ENCODE data around the gene CD59. TPM values are rescaled to one million over a fixed set of nuclear protein-coding genes. Genes with fewer than 3 reads are reported as not detected.
A peak's percentile ranks its signal among the peaks of the same experiment; 100 is the strongest.

CD59 gene
- total RNA-seq, 1 experiment from 2014 or later, result 204 TPM

- intact Hi-C loops (cut with micrococcal nuclease; ENCODE audit: unreplicated experiment), result loop anchor here (2.0 kb wide), 1 partner anchor 200 kb away; no protein-coding TSS in a partner anchor
- TF ChIP-seq EZH2 (IDR thresholded peaks at IDR 0.05; ENCODE audit: borderline replicate concordance, low read depth, low read length, poor library complexity, severe bottlenecking) (no peak), CTCF (conservative IDR thresholded peaks at IDR 0.05; ENCODE audit: low read depth, low read length) (peak; percentile 87)
- peaks cover 12% of the 10 kb centered on the region for H3K36me3 ChIP-seq (ENCODE audit: insufficient read depth, low read length, poor library complexity, severe bottlenecking)
- no TSS peak for BruUV-seq (replicated peaks)
- peak; percentile 62 for DNase-seq (ENCODE audit: low spot score)
- no peaks in the 10 kb centered on the region for H3K4me1 ChIP-seq (ENCODE audit: insufficient read depth, low read length, poor library complexity, severe bottlenecking)
- H3K27me3 ChIP-seq (replicated peaks; ENCODE audit: insufficient read depth, low read depth, low read length, poor library complexity), result no peaks in the 10 kb centered on the region
- H3K27ac ChIP-seq (ENCODE audit: low read depth, low read length, poor library complexity, severe bottlenecking), result no peak overlapping the region
- H3K4me3 ChIP-seq (ENCODE audit: low read depth, low read length, poor library complexity, severe bottlenecking), result no peak overlapping the region
- POLR2A ChIA-PET (ENCODE audit: low non-redundant PET), result interaction anchor here (1.0 kb wide), 1 partner anchor 12 kb away, joined by 8 read pairs; no protein-coding TSS in a partner anchor
- no peaks in the 10 kb centered on the region for H3K9me3 ChIP-seq (ENCODE audit: low read depth, low read length, poor library complexity, severe bottlenecking)
- CTCF ChIA-PET, result interaction anchor here (0.6 to 1.7 kb wide), 28 partner anchors 9 to 933 kb away, joined by 3 to 32 read pairs (median 4); partner anchors contain the start of genes C11orf91 and QSER1
Measured at GRCh38 chr11:33742249-33742851, 6.1 kb upstream of the CD59 start.

DNA sequence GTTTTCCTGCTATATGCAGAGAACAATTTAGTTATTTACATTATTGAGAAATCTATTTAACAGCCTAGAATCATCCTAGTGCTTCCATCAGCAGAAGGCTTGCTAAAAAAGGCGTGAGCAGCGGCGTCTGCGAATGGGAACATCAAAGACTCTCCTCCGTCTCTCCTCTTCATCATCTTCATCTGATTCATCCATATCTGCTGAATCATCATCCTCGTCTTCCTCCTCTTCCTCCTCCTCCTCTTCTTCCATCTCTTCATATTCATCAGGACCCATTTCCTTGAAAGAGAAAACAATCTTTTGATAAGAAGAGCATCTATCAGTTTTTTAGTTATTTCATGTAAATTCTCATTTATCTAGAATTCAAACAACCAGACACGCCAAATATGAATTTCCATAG is 5.6 kb upstream of the CD59 start:
- Histone ChIP-seq H3K4me3 (ENCODE audit: low read depth, low read length, poor library complexity, severe bottlenecking) (no peak overlapping the region), H3K36me3 (ENCODE audit: insufficient read depth, low read length, poor library complexity, severe bottlenecking) (peaks cover 7% of the 10 kb centered on the region), H3K27ac (ENCODE audit: low read depth, low read length, poor library complexity, severe bottlenecking) (no peak overlapping the region), H3K4me1 (ENCODE audit: insufficient read depth, low read length, poor library complexity, severe bottlenecking) (peaks cover 4% of the 10 kb centered on the region), H3K27me3 (replicated peaks; ENCODE audit: insufficient read depth, low read depth, low read length, poor library complexity) (no peaks in the 10 kb centered on the region), H3K9me3 (ENCODE audit: low read depth, low read length, poor library complexity, severe bottlenecking) (no peaks in the 10 kb centered on the region)
- ChIA-PET POLR2A (ENCODE audit: low non-redundant PET) (no interaction called here), CTCF (interaction anchor here (0.7 to 1.7 kb wide), 22 partner anchors 9 to 850 kb away, joined by 3 to 32 read pairs (median 4); partner anchors contain the start of genes C11orf91 and QSER1)
- intact Hi-C loops (cut with micrococcal nuclease; ENCODE audit: unreplicated experiment), result loop anchor here (2.0 kb wide), 1 partner anchor 199 kb away; no protein-coding TSS in a partner anchor
- no peak for DNase-seq (ENCODE audit: low spot score)
- no TSS peak for BruUV-seq (replicated peaks)
- no peak for TF ChIP-seq EZH2 (IDR thresholded peaks at IDR 0.05; ENCODE audit: borderline replicate concordance, low read depth, low read length, poor library complexity, severe bottlenecking)
- no peak for TF ChIP-seq CTCF (conservative IDR thresholded peaks at IDR 0.05; ENCODE audit: low read depth, low read length)

GRCh38 chr11:33737362-33737821 is 1.2 kb upstream of the CD59 start:
- Histone ChIP-seq H3K4me1 (ENCODE audit: insufficient read depth, low read length, poor library complexity, severe bottlenecking) (peaks cover 22% of the 10 kb centered on the region), H3K27me3 (replicated peaks; ENCODE audit: insufficient read depth, low read depth, low read length, poor library complexity) (no peaks in the 10 kb centered on the region), H3K36me3 (ENCODE audit: insufficient read depth, low read length, poor library complexity, severe bottlenecking) (no peaks in the 10 kb centered on the region), H3K9me3 (ENCODE audit: low read depth, low read length, poor library complexity, severe bottlenecking) (no peaks in the 10 kb centered on the region), H3K27ac (ENCODE audit: low read depth, low read length, poor library complexity, severe bottlenecking) (no peak overlapping the region), H3K4me3 (ENCODE audit: low read depth, low read length, poor library complexity, severe bottlenecking) (no peak overlapping the region)
- no TSS peak for BruUV-seq (replicated peaks)
- ChIA-PET POLR2A (ENCODE audit: low non-redundant PET) (interaction anchor here (0.7 kb wide), 1 partner anchor 528 kb away, joined by 3 read pairs; no protein-coding TSS in a partner anchor), CTCF (no interaction called here)
- intact Hi-C loops (cut with micrococcal nuclease; ENCODE audit: unreplicated experiment), result loop anchor here (2.0 to 5.0 kb wide), 2 partner anchors 375 to 575 kb away; partner anchors contain the start of gene CSTF3
- no peak for TF ChIP-seq EZH2 (IDR thresholded peaks at IDR 0.05; ENCODE audit: borderline replicate concordance, low read depth, low read length, poor library complexity, severe bottlenecking)
- TF ChIP-seq CTCF (conservative IDR thresholded peaks at IDR 0.05; ENCODE audit: low read depth, low read length), result no peak
- no peak for DNase-seq (ENCODE audit: low spot score)
